GM10248 (cell line): ENCODE results near the gene FTO.
"Not testable (repeated sequence)": the region's sequence is repeated elsewhere in the genome, so short reads cannot be mapped to it uniquely, and the experiment has no call there.

Source experiments
- CTCF ChIA-PET: fragments of 300-600 bp; sonication (Branson Sonifier 250); formaldehyde crosslinking; extraction: SDS; loops from one replicate; lab custom pipeline; 2021; ENCODE audit warnings: antibody characterized with exemption; lab: Yijun Ruan, JAX
- POLR2A ChIA-PET: fragments of 350-650 bp; sonication (Branson Sonifier 250); formaldehyde crosslinking; extraction: SDS; loops from one replicate; lab custom pipeline; 2020; ENCODE audit warnings: antibody characterized with exemption; lab: Yijun Ruan, JAX
- DNase-seq: peaks from one replicate; pipeline ENCODE4 v3.0.0; 2012; ENCODE audit errors: extremely low spot score
- CTCF ChIP-seq: IDR thresholded peaks from 2 replicates; pipeline ENCODE4 v1.5.1; 2012; ENCODE audit warnings: mild to moderate bottlenecking, low read depth; ENCODE audit errors: extremely low read depth, missing control alignments, control extremely low read depth

FTO gene

GRCh38 chr16:53672461-53672860, 31.5 kb upstream of the FTO start:
- CTCF ChIA-PET, result interaction anchor here (0.9 kb wide), 1 partner anchor 10 kb away, joined by 3 read pairs; no protein-coding TSS in a partner anchor
- DNase-seq, result no peak
- TF ChIP-seq CTCF, result no peak
- POLR2A ChIA-PET, result no interaction called here

DNA sequence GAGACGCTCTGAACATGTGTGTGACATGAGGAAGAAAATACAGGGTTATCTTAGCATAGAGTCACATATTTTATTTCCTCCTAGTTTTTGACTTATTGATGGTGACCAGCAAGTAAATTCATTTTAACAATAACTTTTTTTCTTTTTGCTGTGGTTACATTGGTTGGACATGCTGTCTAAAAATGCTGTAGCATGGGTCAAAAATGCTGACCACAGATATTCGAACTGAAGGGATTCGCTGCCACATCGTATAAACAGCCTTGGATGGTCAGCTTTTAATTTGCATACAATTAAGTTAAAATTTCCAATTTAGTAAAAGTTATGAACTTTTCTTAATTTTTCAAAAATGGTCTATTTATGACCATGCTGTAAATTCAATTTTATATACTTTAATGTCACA, 30.8 kb upstream of the FTO start:
- no peak for DNase-seq
- POLR2A ChIA-PET, result no interaction called here

DNA sequence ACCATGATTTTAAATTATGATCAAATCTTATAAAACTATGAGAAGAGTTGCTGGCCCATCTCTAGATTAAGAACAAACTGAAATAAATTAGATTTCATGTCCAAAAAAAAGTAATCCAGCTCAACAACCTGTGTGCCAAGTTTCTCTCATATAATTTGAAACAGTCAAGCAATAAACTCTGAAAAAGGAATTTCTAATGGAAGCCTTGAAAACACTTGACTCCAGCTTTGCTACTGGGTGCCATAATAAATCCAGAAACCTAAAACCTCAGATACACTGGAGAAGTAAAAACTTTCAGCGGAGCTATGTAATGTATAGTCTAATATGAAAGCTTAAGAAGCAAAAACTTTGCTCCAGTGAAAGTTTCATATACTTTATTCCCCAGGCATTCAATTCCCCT, 25.8 kb upstream of the FTO start:
- TF ChIP-seq CTCF, result no peak
- ChIA-PET CTCF (no interaction called here), POLR2A (no interaction called here)
- DNase-seq, result no peak

More for the DNA sequence above, 30.8 kb upstream of the FTO start:
- TF ChIP-seq CTCF, result no peak
- CTCF ChIA-PET, result no interaction called here

DNA sequence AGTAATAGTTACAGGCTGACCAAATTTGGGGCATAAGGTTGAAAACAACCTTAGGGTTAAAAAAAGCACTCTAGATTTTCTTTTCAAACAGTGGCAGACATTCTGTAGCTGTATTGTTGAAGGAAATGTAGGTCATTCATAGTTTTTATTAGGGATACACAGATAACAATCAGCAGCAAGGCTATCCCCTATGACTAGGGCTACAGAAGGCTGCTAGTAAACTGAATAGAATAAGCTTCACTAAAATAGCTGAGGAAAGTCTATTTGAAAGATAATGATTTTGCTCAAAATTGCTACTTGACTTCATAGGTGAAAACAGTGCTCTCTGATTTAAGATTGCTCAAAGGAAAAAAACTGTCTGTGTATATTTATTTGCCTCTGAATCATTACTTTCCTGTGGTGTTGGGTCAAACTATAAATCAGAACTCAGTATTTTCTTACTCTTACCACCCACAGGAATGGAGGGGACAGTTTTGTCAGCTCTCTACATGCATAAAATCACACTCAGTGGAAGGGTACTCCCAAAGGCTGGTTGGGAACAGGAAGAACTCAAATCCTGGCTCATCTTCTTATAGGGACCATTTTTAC, 25.1 kb upstream of the FTO start:
- TF ChIP-seq CTCF, result no peak
- no peak for DNase-seq
- ChIA-PET CTCF (interaction anchor here (1.2 kb wide), 1 partner anchor 16 kb away, joined by 3 read pairs; no protein-coding TSS in a partner anchor), POLR2A (no interaction called here)

GRCh38 chr16:53680756-53681155, 23.2 kb upstream of the FTO start:
- ChIA-PET CTCF (no interaction called here), POLR2A (no interaction called here)
- no peak for DNase-seq
- no peak for TF ChIP-seq CTCF

- TF ChIP-seq CTCF, result no peak
- DNase-seq, result no peak
These were observed 22.6 kb upstream of the FTO start for GRCh38 chr16:53681354-53681753.

DNA sequence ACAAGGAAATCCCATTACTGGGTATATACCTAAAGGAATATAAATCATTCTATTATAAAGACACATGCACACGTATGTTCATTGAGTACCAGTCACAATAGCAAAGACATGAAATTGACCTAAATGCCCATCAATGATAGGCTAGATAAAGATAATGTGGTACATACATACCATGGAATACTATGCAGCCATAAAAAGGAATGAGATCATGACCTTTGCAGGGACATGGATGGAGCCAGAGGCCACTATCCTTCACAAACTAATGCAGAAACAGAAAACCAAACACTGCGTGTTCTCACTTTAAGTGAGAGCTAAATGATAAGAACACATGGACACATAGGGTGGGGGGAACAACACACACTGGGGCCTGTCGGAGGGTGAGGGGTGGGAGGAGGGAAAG, 18.6 kb upstream of the FTO start:
- CTCF ChIA-PET, DNase-seq, POLR2A ChIA-PET: not testable (repeated sequence)

More at GRCh38 chr16:53681354-53681753, 22.6 kb upstream of the FTO start:
- ChIA-PET CTCF (interaction anchor here (1.3 to 2.0 kb wide), 2 partner anchors 9 to 15 kb away, joined by 3 to 6 read pairs; no protein-coding TSS in a partner anchor), POLR2A (no interaction called here)
